GM20000 (cell line): ENCODE data around the gene UBE2O.

Experiments used
- DNase-seq: peaks from one replicate; pipeline ENCODE4 v3.0.0; 2012; ENCODE audit warnings: low spot score
- TF ChIP-seq, protein P1 (sequence below): IDR thresholded peaks from 2 replicates; pipeline ENCODE4 v1.5.1; 2012; ENCODE audit warnings: mild to moderate bottlenecking, control low read depth; ENCODE audit errors: extremely low read depth, missing control alignments

UBE2O gene

DNA sequence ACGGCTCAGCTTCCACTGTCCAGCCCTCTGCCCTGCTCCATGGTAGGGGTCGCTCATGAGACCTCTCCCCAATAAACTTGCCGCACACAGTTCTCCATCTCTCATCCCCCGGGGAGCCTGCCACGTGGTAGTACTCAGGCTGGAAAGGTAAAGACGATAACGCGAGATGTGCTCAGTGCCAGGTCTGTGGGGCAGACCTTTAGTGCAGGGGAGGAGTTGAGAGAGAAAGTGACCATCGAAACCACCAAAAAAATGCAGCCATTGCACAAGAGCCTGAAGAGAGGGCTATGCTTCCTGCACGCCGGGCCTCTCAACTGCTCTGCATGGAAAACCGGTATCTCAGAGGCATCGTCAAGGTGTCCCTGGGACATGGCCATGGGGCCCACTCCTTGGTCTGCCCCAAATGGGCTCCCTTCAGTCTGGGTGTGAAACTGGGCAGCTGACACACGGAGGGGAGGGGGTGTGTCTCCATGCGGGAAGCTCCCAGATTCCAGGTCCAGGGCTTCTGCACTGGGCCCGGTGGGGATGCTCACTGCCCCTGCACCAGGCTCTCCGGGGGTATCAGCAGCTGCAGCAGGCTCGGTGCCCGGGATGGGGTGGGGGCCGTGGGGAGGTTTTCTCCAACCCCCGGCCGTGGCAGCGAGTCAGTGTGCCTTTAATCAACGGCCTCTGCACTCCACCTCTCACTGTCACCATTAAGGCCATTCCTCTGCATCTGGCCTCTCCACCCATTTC, 9.8 kb upstream of the UBE2O start:
- DNase-seq, result no peak

DNA sequence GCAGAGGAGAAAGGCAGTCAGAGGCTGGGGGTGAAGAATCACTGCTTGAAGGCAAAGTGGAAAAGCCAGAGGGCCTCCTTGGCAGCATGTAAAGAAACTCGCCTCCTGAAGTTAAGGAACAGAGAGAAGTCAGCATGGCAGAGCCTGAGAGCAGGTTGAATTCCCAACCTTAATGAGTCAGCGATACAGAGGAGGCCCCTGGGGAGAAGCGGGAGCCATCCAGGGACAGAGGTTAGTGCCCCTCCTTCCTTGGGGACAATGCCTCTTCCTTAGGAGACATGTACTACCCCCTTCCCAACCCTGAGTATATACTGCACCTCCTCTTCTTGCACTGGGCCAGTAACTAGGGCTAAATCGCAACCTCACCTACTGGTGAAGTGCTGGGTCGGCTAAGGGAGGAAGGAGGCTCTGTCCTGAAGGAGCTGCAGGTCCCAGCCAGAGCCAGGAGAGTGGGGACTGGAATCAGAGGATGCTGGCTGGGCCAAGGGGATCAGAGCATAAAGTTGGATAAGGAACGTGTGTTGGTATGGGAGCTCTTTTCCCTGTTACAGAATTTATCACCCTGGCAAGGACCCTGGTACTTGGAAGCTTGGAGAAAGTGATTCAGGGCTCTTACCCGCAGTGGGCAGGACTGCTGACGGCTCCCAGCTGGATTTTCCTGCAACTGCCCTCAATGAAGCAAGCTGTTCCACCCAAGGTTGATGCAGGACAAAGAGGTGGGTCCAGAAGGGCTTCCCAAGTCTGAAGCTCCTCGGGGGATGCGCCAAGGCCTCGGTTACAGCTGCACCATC, 9.0 kb upstream of the UBE2O start:
- no peak for DNase-seq
- TF ChIP-seq, protein P1, sequence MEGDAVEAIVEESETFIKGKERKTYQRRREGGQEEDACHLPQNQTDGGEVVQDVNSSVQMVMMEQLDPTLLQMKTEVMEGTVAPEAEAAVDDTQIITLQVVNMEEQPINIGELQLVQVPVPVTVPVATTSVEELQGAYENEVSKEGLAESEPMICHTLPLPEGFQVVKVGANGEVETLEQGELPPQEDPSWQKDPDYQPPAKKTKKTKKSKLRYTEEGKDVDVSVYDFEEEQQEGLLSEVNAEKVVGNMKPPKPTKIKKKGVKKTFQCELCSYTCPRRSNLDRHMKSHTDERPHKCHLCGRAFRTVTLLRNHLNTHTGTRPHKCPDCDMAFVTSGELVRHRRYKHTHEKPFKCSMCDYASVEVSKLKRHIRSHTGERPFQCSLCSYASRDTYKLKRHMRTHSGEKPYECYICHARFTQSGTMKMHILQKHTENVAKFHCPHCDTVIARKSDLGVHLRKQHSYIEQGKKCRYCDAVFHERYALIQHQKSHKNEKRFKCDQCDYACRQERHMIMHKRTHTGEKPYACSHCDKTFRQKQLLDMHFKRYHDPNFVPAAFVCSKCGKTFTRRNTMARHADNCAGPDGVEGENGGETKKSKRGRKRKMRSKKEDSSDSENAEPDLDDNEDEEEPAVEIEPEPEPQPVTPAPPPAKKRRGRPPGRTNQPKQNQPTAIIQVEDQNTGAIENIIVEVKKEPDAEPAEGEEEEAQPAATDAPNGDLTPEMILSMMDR, result no peak

More for the DNA sequence above, 9.8 kb upstream of the UBE2O start:
- TF ChIP-seq, protein P1, result no peak

DNA sequence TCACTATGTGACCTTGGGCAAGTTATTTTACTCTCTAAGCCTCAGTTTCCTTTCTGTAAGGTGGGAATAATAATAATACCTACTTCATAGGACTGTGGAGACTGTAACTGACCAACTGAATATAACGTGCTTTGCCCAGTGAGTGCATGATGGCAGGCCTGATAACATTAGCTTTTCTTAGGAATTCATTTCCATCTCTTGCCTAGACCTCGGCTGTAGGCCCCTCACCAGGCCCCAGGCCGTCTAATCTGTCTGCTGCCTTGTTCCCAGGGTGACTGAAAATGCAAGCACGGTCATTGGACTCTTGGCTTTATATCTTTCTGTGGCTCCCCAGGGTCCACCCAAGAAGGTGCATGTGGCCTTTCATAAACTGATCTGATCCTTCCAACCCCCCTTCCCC, 6.7 kb upstream of the UBE2O start:
- no peak for DNase-seq
- TF ChIP-seq, protein P1, result no peak

DNA sequence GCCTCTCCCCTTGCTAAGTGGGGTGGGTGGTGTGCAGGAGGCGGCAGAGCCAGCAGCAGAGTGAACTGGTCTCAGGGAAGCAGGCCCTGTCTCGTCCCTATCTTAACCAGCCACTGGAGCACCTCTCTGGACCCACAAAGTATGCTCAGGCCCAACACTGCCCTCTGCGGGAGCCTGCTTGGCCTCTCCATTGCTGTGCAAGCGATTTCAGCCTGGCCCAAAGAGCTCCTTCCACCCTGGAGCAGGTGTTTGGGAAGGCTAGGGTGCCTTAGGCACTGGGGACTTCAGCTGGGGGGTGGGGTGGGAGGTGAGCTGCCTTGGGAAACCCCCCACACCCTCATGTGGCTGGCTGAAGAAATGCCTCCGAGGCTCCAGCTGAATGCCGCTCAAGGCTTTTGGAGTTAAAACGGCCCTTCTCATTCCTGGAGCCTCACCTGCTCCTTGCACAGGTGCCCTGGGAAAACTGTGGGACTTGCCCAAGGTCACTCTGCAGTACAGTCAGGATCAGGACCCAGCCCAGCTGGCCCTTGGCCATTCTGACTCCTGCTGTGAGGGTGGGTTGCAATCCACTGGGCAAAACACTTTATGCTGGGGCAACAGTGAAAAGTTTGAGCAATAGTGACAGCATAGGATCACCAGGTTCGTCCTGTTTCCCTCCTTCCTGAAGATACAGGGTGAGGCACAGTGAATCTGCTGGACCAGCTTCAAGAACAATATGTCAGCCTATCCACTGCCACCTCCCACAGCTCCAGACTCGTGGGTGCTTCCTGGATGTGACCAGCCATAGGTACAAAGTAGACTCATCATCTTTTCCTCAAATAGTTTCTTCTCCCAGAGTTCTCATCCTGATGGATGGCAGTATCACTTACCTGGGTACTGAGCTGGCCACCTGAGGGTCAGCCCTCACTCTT, 5.9 kb upstream of the UBE2O start:
- TF ChIP-seq, protein P1, result peak; percentile 77
- peak; percentile 78 for DNase-seq

DNA sequence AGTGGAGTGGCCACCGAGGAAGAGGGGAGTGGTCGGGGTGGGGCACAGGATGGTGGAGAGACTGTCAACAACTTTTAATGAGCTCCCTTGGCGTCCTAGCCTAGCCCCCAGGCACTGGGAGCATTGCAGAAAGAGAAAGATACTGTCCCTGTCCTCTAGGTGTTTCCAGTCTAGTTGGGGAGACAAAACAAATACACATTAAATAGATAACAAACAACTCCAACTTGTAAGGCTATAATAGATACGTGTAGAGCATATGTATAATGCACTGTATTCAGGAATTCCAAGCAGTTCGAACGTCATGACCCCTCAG, 435 bp upstream of the UBE2O start:
- TF ChIP-seq, protein P1, result no peak
- no peak for DNase-seq

DNA sequence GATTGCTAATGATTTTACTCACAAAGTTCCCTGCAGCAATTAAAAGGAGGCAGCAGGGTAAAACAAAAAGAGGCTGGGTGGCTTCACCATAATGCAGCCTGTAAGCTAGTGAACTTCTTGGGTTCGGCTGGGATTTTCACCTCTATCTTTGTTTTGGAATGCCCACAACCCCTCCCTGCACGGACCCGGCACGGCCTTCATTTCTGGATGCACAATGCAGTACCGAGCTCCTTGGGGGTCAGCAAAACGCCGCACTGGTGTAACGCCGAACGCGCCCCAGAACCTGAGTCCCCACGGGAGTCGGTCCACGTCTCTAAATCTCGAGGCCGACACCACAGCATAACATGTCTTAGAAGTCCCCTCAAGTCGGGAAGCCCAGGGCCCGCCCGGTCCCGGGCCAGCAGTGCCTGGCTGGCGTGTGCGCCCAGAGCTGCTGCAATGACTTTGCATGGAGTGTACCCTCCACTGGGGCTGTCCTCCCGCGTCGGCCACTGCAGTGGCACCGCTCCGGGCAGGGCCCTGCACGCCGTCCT, 759 bp downstream of the UBE2O start:
- no peak for DNase-seq
- TF ChIP-seq, protein P1, result no peak

DNA sequence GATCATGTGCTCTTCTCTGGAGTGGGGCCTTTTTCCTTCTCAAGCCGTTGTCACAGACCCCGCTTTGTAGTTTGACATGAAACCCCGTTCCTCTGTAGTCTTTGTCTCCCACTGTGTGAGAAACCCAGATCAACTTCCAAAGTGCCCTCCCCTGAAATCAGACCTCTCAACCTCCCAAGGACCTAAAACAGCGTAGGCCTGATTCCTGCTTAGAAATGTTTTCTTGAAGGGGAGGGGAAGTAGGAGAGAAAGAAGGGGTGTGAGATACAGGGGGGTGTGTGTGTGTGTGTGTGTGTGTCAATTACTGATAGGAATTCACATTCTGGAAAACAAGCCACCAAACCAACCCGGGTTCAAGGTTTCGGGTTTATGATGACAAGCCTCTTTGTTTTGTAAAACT, 1.4 kb downstream of the UBE2O start:
- DNase-seq, result no peak
- TF ChIP-seq, protein P1, result no peak
